Calu3 (cell line): Measurements from ENCODE around the gene DCDC2C. TPM values are rescaled to one million over a fixed set of nuclear protein-coding genes. Genes with fewer than 3 reads are reported as not detected.

Experiments
- BruUV-seq: library from RNA; stranded (reverse); fragments of 400-500 nt; replicated peaks from 2 replicates; lab custom pipeline; 2021; lab: Mats Ljungman, UMichigan
- CTCF ChIA-PET: fragments of 300-600 bp; sonication (Branson Sonifier 250); formaldehyde crosslinking; loops from one replicate; lab custom pipeline; 2022; ENCODE audit warnings: antibody characterized with exemption; lab: Charles Lee
- DNase-seq: peaks from one replicate; pipeline ENCODE4 v3.0.0; 2022
- H3K27ac Mint-ChIP-seq: one replicate; pipeline ENCODE4 v1.8.0; 2022; ENCODE audit warnings: mixed read lengths; ENCODE audit not compliant: unreplicated experiment
- H3K27me3 Mint-ChIP-seq: one replicate; pipeline ENCODE4 v1.8.0; 2022; ENCODE audit warnings: mixed read lengths; ENCODE audit not compliant: unreplicated experiment
- H3K36me3 Mint-ChIP-seq: one replicate; pipeline ENCODE4 v1.8.0; 2022; ENCODE audit warnings: mild to moderate bottlenecking, moderate library complexity, mixed read lengths; ENCODE audit not compliant: insufficient read depth, unreplicated experiment
- H3K4me1 Mint-ChIP-seq: one replicate; pipeline ENCODE4 v1.8.0; 2022; ENCODE audit warnings: mild to moderate bottlenecking, low read depth, mixed read lengths; ENCODE audit not compliant: unreplicated experiment
- H3K4me3 Mint-ChIP-seq: one replicate; pipeline ENCODE4 v1.8.0; 2022; ENCODE audit warnings: mild to moderate bottlenecking, low read depth, moderate library complexity, mixed read lengths; ENCODE audit not compliant: unreplicated experiment
- H3K9me3 Mint-ChIP-seq: one replicate; pipeline ENCODE4 v1.8.0; 2022; ENCODE audit warnings: low read depth, mixed read lengths; ENCODE audit not compliant: unreplicated experiment
- CTCF ChIP-seq: fragments of 200-600 bp; IDR thresholded peaks from one replicate; pipeline ENCODE4 v1.8.0; 2022; ENCODE audit warnings: antibody characterized with exemption; ENCODE audit not compliant: unreplicated experiment
- intact Hi-C: fragments of 100-400 bp; cut with micrococcal nuclease; formaldehyde crosslinking; loops from one replicate; pipeline ENCODE4 v1.10.0; 2022; ENCODE audit not compliant: unreplicated experiment
- total RNA-seq: library from RNA; stranded (reverse); gene quantifications from 2 replicates; pipeline ENCODE4 v1.2.3, GENCODE V29; 2022

DCDC2C gene
- total RNA-seq, 1 experiment from 2014 or later, result not detected

DNA sequence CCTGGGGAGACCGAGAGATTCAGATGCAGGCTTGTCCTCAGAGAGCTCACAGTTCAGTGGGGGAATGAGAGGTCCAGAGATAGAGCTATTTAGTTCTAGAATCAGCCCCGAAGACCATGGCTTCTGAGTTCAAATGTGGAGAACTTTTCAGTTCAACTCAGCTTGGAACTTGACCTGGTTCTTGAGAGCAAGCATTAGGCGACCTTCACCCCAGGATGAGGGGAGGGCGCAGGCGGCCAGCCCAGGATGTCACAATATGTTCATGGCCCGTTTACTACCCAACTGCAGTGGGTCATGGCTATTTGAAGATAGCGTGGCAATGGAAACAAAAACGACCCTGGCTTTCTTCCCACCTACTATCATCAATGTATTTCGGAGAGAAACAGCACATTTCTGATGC is 33.8 kb downstream of the DCDC2C start:
- no TSS peak for BruUV-seq
- CTCF ChIA-PET, result interaction anchor here (1.5 kb wide), 1 partner anchor 9 kb away, joined by 3 read pairs; no protein-coding TSS in a partner anchor
- intact Hi-C loops, result no loop called here

GRCh38 chr2:3738454-3738853 is 35.1 kb downstream of the DCDC2C start:
- BruUV-seq, result no TSS peak
- no peaks in the 10 kb centered on the region for H3K9me3 Mint-ChIP-seq
- DNase-seq, result peak; percentile 30
- CTCF ChIA-PET, result interaction anchor here (0.6 to 0.9 kb wide), 2 partner anchors 42 to 1060 kb away, joined by 6 to 7 read pairs; no protein-coding TSS in a partner anchor
- H3K36me3 Mint-ChIP-seq, result no peaks in the 10 kb centered on the region
- intact Hi-C loops, result no loop called here
- no peaks in the 10 kb centered on the region for H3K4me1 Mint-ChIP-seq
- no peak for TF ChIP-seq CTCF
- peaks cover 33% of the 10 kb centered on the region for H3K27me3 Mint-ChIP-seq
- H3K27ac Mint-ChIP-seq, result no peak overlapping the region
- H3K4me3 Mint-ChIP-seq, result no peak overlapping the region

More for the DNA sequence above, 33.8 kb downstream of the DCDC2C start:
- Mint-ChIP-seq H3K27me3 (peaks cover 38% of the 10 kb centered on the region), H3K36me3 (no peaks in the 10 kb centered on the region), H3K9me3 (no peaks in the 10 kb centered on the region), H3K4me3 (no peak overlapping the region), H3K4me1 (no peaks in the 10 kb centered on the region), H3K27ac (no peak overlapping the region)
- no peak for DNase-seq
- TF ChIP-seq CTCF, result no peak

DNA sequence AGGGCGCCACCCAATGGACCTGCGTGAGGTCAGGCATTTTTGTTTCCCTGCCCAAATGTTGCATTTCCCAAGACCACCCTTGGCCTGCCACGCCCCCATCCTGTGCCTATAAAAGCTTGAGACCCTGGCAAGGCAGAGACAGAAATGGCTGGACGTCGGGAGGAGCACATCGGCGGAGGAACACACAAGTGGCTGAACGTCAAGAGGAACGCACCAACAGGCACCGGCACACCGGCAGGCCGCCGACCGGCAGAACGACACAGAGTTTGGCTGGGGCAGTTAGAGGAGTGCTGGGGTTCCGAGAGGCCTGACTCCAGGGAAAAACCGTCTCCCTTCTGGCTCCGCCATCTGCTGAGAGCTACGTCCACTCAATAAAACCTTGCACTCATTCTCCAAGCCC is 35.9 kb downstream of the DCDC2C start:
- no peak overlapping the region for H3K4me3 Mint-ChIP-seq
- CTCF ChIA-PET, result interaction anchor here (1.6 kb wide), 1 partner anchor 10 kb away, joined by 3 read pairs; no protein-coding TSS in a partner anchor
- no peaks in the 10 kb centered on the region for H3K4me1 Mint-ChIP-seq
- no peaks in the 10 kb centered on the region for H3K36me3 Mint-ChIP-seq
- DNase-seq, result no peak
- peaks cover 35% of the 10 kb centered on the region for H3K27me3 Mint-ChIP-seq
- H3K9me3 Mint-ChIP-seq, result peaks cover 5% of the 10 kb centered on the region
- H3K27ac Mint-ChIP-seq, result no peak overlapping the region
- TF ChIP-seq CTCF, result no peak
- BruUV-seq, result no TSS peak
- intact Hi-C loops, result no loop called here

GRCh38 chr2:3741396-3741795 is 38.0 kb downstream of the DCDC2C start:
- no peak for DNase-seq
- no TSS peak for BruUV-seq
- intact Hi-C loops, result no loop called here
- Mint-ChIP-seq H3K36me3 (no peaks in the 10 kb centered on the region), H3K27ac (no peak overlapping the region), H3K27me3 (peaks cover 18% of the 10 kb centered on the region), H3K9me3 (peaks cover 8% of the 10 kb centered on the region), H3K4me1 (no peaks in the 10 kb centered on the region), H3K4me3 (no peak overlapping the region)
- TF ChIP-seq CTCF, result no peak
- CTCF ChIA-PET, result no interaction called here
